Neural cell (in vitro differentiated cells): ENCODE results near the gene PLAGL1. TPM values are rescaled to one million over a fixed set of nuclear protein-coding genes. Genes with fewer than 3 reads are reported as not detected.

Source experiments
- H2AFZ ChIP-seq: fragments of 200-600, 300-800 bp; sonication (generic), shearing (Covaris generic); 2 replicates; pipeline ENCODE4 v1.6.0; 2014; ENCODE audit warnings: low read depth, mild to moderate bottlenecking, antibody characterized with exemption, low read length, moderate library complexity
- H3F3A ChIP-seq: fragments of 200-600 bp; shearing (Covaris generic); 2 replicates; pipeline ENCODE4 v1.6.1; 2016; ENCODE audit warnings: mild to moderate bottlenecking, moderate library complexity, mixed read lengths, antibody characterized with exemption, low read length; ENCODE audit not compliant: insufficient read depth, poor library complexity, severe bottlenecking
- H3K27ac ChIP-seq: fragments of 200-600, 300-800 bp; sonication (generic), shearing (Covaris generic); 2 replicates; pipeline ENCODE4 v1.5.1; 2014; ENCODE audit warnings: mild to moderate bottlenecking, low read length, moderate library complexity
- H3K27me3 ChIP-seq: fragments of 300-800, 200-600 bp; sonication (generic), shearing (Covaris generic); 2 replicates; pipeline ENCODE4 v1.6.0; 2014; ENCODE audit warnings: mild to moderate bottlenecking, low read depth, low read length, moderate library complexity; ENCODE audit not compliant: insufficient read depth
- H3K36me3 ChIP-seq: fragments of 300-800, 200-600 bp; sonication (generic), shearing (Covaris generic); 2 replicates; pipeline ENCODE4 v1.5.1; 2014; ENCODE audit warnings: mild to moderate bottlenecking, antibody characterized with exemption, low read length, moderate library complexity; ENCODE audit not compliant: insufficient read depth
- H3K4me2 ChIP-seq: fragments of 300-800, 200-600 bp; sonication (generic), shearing (Covaris generic); 2 replicates; pipeline ENCODE4 v1.6.0; 2014; ENCODE audit warnings: mild to moderate bottlenecking, low read length
- H3K4me3 ChIP-seq: fragments of 300-800, 200-600 bp; sonication (generic), shearing (Covaris generic); 2 replicates; pipeline ENCODE4 v1.5.1; 2014; ENCODE audit warnings: mild to moderate bottlenecking, low read length, moderate library complexity
- H3K79me2 ChIP-seq: fragments of 200-600 bp; shearing (Covaris generic); replicated peaks from 2 replicates; pipeline ENCODE4 v1.6.0; 2014; ENCODE audit warnings: mild to moderate bottlenecking, low read length, moderate library complexity; ENCODE audit not compliant: insufficient read depth
- H3K9ac ChIP-seq: fragments of 300-800, 200-600 bp; sonication (generic), shearing (Covaris generic); 2 replicates; pipeline ENCODE4 v1.6.1; 2016; ENCODE audit warnings: mild to moderate bottlenecking, low read length, mixed read lengths
- H3K9me2 ChIP-seq: fragments of 200-600 bp; shearing (Covaris generic); 2 replicates; pipeline ENCODE4 v1.6.1; 2016; ENCODE audit warnings: mild to moderate bottlenecking, low read length, mixed read lengths; ENCODE audit not compliant: insufficient read depth
- H3K9me3 ChIP-seq: fragments of 200-600, 300-800 bp; sonication (generic), shearing (Covaris generic); 2 replicates; pipeline ENCODE4 v1.6.1; 2016; ENCODE audit warnings: mild to moderate bottlenecking, mixed run types, low read length, moderate library complexity, mixed read lengths
- H4K20me1 ChIP-seq: fragments of 200-600 bp; shearing (Covaris generic); 2 replicates; pipeline ENCODE4 v1.6.1; 2016; ENCODE audit warnings: mild to moderate bottlenecking, mixed run types; ENCODE audit not compliant: insufficient read depth
- CTCF ChIP-seq: fragments of 450-650 bp; IDR thresholded peaks from 2 replicates; pipeline ENCODE4 v1.5.1; 2014; ENCODE audit warnings: antibody characterized with exemption, mild to moderate bottlenecking, moderate library complexity; ENCODE audit not compliant: poor library complexity, severe bottlenecking
- EP300 ChIP-seq: fragments of 450-650 bp; conservative IDR thresholded peaks from 2 replicates; pipeline ENCODE4 v1.6.1; 2014; ENCODE audit warnings: antibody characterized with exemption, mild to moderate bottlenecking, moderate library complexity; ENCODE audit not compliant: poor library complexity, severe bottlenecking
- EZH2 ChIP-seq: fragments of 200-600, 300-800 bp; shearing (Covaris generic), sonication (generic); IDR thresholded peaks from 2 replicates; pipeline ENCODE4 v1.6.1; 2014; ENCODE audit warnings: antibody characterized with exemption, low read length, borderline replicate concordance, mild to moderate bottlenecking; ENCODE audit not compliant: insufficient read depth, poor library complexity, severe bottlenecking
- MXI1 ChIP-seq: fragments of 450-650 bp; conservative IDR thresholded peaks from 2 replicates; pipeline ENCODE4 v1.6.1; 2014; ENCODE audit warnings: antibody characterized with exemption, mild to moderate bottlenecking; ENCODE audit not compliant: poor library complexity, severe bottlenecking
- POLR2AphosphoS5 ChIP-seq: IDR thresholded peaks from 2 replicates; pipeline ENCODE4 v1.6.1; 2012
- RAD21 ChIP-seq: fragments of 450-650 bp; conservative IDR thresholded peaks from 2 replicates; pipeline ENCODE4 v1.6.1; 2014; ENCODE audit warnings: antibody characterized with exemption, mild to moderate bottlenecking, moderate library complexity
- REST ChIP-seq: IDR thresholded peaks from 2 replicates; pipeline ENCODE4 v1.6.1; 2012; ENCODE audit warnings: borderline replicate concordance
- SMC3 ChIP-seq: fragments of 450-650 bp; conservative IDR thresholded peaks from 2 replicates; pipeline ENCODE4 v1.6.1; 2014; ENCODE audit warnings: antibody characterized with exemption, mild to moderate bottlenecking, moderate library complexity; ENCODE audit not compliant: poor library complexity
- TAF1 ChIP-seq: IDR thresholded peaks from 2 replicates; pipeline ENCODE4 v1.6.1; 2012; ENCODE audit warnings: low read depth
- polyA plus RNA-seq: library from polyadenylated mRNA; depleted of rRNA; stranded (reverse); fragments of >200 nt; gene quantifications from 2 replicates; pipeline ENCODE4 v1.2.3, GENCODE V29; 2014

Gene PLAGL1
- polyA plus RNA-seq, 1 donor from 2014 or later = 22.3 TPM

- no peaks in the 10 kb centered on the region for H4K20me1 ChIP-seq
- no peak overlapping the region for H2AFZ ChIP-seq
- H3K27me3 ChIP-seq = no peaks in the 10 kb centered on the region
- H3K27ac ChIP-seq = no peak overlapping the region
- H3K4me2 ChIP-seq = no peak overlapping the region
- H3K36me3 ChIP-seq = no peaks in the 10 kb centered on the region
- H3K4me3 ChIP-seq = no peak overlapping the region
- H3K9ac ChIP-seq = no peak overlapping the region
- no peaks in the 10 kb centered on the region for H3K9me3 ChIP-seq
- no peaks in the 10 kb centered on the region for H3K79me2 ChIP-seq
- no peaks in the 10 kb centered on the region for H3K9me2 ChIP-seq
- TF ChIP-seq TAF1 (no peak), EZH2 (no peak), POLR2AphosphoS5 (no peak), MXI1 (no peak), REST (no peak), SMC3 (no peak), RAD21 (no peak), EP300 (no peak), CTCF (no peak)
- no peaks in the 10 kb centered on the region for H3F3A ChIP-seq
Measured at GRCh38 chr6:143949535-143949934, 58.5 kb downstream of the PLAGL1 start.

GRCh38 chr6:143948208-143948607 lies 59.9 kb downstream of the PLAGL1 start:
- no peaks in the 10 kb centered on the region for H3K9me3 ChIP-seq
- no peak overlapping the region for H3K9ac ChIP-seq
- H4K20me1 ChIP-seq = no peaks in the 10 kb centered on the region
- no peaks in the 10 kb centered on the region for H3K9me2 ChIP-seq
- no peak overlapping the region for H3K27ac ChIP-seq
- no peaks in the 10 kb centered on the region for H3F3A ChIP-seq
- H3K79me2 ChIP-seq = no peaks in the 10 kb centered on the region
- no peak overlapping the region for H3K4me2 ChIP-seq
- H2AFZ ChIP-seq = no peak overlapping the region
- no peaks in the 10 kb centered on the region for H3K27me3 ChIP-seq
- H3K36me3 ChIP-seq = no peaks in the 10 kb centered on the region
- no peak overlapping the region for H3K4me3 ChIP-seq
- no peak for TF ChIP-seq CTCF
- no peak for TF ChIP-seq POLR2AphosphoS5
- TF ChIP-seq REST = no peak
- TF ChIP-seq EP300 = no peak
- TF ChIP-seq TAF1 = no peak
- TF ChIP-seq MXI1 = no peak
- TF ChIP-seq RAD21 = no peak
- TF ChIP-seq EZH2 = no peak
- TF ChIP-seq SMC3 = no peak
